HL-60 (cell line): ENCODE measurements around the gene MCM7.

Experiments used
- CTCF ChIP-seq: IDR thresholded peaks from one replicate; pipeline ENCODE4 v1.5.1; 2011; ENCODE audit warnings: low read length, control low read depth, inconsistent platforms; ENCODE audit not compliant: insufficient read depth
- GABPA ChIP-seq: IDR thresholded peaks from 2 replicates; pipeline ENCODE4 v1.6.1; 2012; ENCODE audit warnings: low read depth
- POLR2AphosphoS5 ChIP-seq: IDR thresholded peaks from 2 replicates; pipeline ENCODE4 v1.6.1; 2012; ENCODE audit warnings: low read depth
- REST ChIP-seq: IDR thresholded peaks from 2 replicates; pipeline ENCODE4 v1.6.1; 2012; ENCODE audit warnings: low read depth; ENCODE audit not compliant: insufficient replicate concordance
- SPI1 ChIP-seq: IDR thresholded peaks from 2 replicates; pipeline ENCODE4 v1.6.1; 2012; ENCODE audit warnings: low read depth, mild to moderate bottlenecking, borderline replicate concordance

DNA sequence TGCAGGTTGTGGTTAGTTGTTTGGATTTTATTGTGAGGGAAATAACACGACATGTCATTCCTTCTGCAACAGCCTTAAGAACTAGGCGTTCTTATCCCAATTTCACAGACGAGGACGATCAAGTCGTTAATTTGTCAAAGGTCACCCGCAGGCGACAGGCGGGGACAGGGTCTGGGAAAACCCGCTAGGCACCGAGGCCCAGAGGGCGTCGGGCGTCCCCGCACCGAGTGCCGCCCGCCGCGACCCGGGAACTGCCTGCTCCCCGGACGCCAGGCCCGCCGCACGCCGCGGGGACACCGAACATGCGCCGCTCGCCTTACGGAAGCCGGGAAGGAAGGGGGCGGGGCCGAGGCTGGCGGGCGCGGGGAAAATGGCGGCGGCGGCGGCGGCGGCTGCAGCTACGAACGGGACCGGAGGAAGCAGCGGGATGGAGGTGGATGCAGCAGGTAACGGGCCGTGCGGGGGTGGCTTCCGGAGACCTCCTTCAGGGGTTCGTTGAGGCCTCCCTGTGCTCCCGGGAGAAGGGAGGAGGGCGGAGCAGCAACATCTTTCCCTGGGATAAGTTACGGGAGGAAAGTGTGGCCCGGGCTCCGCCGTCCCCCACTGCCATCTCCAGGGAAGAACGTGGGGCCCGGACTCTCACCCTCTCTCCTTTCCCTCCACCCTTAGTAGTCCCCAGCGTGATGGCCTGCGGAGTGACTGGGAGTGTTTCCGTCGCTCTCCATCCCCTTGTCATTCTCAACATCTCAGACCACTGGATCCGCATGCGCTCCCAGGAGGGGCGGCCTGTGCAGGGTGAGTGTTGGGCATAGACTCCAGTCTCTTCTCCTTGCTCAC lies 12.4 kb downstream of the MCM7 start, which contains the start of gene COPS6:
- TF ChIP-seq CTCF (no peak), GABPA (no peak), POLR2AphosphoS5 (peak; percentile 91), REST (peak; percentile 46), SPI1 (no peak)
